B cell (primary cell): ENCODE results near the gene CUTC.

ENCODE experiments used
- EZH2 ChIP-seq: IDR thresholded peaks from 2 replicates; pipeline ENCODE4 v1.6.1; 2012; ENCODE audit warnings: borderline replicate concordance, low read depth, mild to moderate bottlenecking, moderate library complexity, low read length; ENCODE audit not compliant: insufficient read depth, poor library complexity, severe bottlenecking
- TF ChIP-seq, protein P1 (sequence below): fragments of 200-600 bp; IDR thresholded peaks from one replicate; pipeline ENCODE4 v1.8.0; 2022; ENCODE audit warnings: antibody characterized with exemption, mild to moderate bottlenecking

GRCh38 chr10:99796928-99797327, 64.9 kb downstream of the CUTC start:
- TF ChIP-seq EZH2 = no peak
- TF ChIP-seq, protein P1, sequence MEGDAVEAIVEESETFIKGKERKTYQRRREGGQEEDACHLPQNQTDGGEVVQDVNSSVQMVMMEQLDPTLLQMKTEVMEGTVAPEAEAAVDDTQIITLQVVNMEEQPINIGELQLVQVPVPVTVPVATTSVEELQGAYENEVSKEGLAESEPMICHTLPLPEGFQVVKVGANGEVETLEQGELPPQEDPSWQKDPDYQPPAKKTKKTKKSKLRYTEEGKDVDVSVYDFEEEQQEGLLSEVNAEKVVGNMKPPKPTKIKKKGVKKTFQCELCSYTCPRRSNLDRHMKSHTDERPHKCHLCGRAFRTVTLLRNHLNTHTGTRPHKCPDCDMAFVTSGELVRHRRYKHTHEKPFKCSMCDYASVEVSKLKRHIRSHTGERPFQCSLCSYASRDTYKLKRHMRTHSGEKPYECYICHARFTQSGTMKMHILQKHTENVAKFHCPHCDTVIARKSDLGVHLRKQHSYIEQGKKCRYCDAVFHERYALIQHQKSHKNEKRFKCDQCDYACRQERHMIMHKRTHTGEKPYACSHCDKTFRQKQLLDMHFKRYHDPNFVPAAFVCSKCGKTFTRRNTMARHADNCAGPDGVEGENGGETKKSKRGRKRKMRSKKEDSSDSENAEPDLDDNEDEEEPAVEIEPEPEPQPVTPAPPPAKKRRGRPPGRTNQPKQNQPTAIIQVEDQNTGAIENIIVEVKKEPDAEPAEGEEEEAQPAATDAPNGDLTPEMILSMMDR = no peak
